IPS DF 6.9 (cell line): Measurements from ENCODE around the gene RDH11.

Experiments used
- DNase-seq: peaks from one replicate; pipeline ENCODE4 v3.0.0-alpha.2; 2013; ENCODE audit warnings: low read depth, low spot score
- H3K27ac ChIP-seq: one replicate; pipeline ENCODE4 v1.5.1; 2013; ENCODE audit warnings: low read length, control low read depth
- H3K27me3 ChIP-seq: 2 replicates; pipeline ENCODE4 v1.6.1; 2013; ENCODE audit warnings: mild to moderate bottlenecking, low read length; ENCODE audit not compliant: control insufficient read depth, insufficient read depth
- H3K36me3 ChIP-seq: 2 replicates; pipeline ENCODE4 v1.6.1; 2013; ENCODE audit warnings: low read length; ENCODE audit not compliant: control insufficient read depth, insufficient read depth
- H3K4me1 ChIP-seq: 2 replicates; pipeline ENCODE4 v1.6.1; 2013; ENCODE audit warnings: low read length; ENCODE audit not compliant: control insufficient read depth, insufficient read depth
- H3K4me3 ChIP-seq: 2 replicates; pipeline ENCODE4 v1.5.1; 2013; ENCODE audit warnings: mild to moderate bottlenecking, low read length
- H3K9me3 ChIP-seq: 2 replicates; pipeline ENCODE4 v1.6.1; 2013; ENCODE audit warnings: low read length, inconsistent platforms; ENCODE audit not compliant: control insufficient read depth, insufficient read depth
- WGBS: extraction: QIAGEN DNeasy Blood & Tissue Kit; methylation state at CpG from one replicate; pipeline ENCODE4 v1.1.7; 2013; ENCODE audit warnings: mixed read lengths, missing lambda C conversion rate; ENCODE audit not compliant: insufficient read length, insufficient coverage; 5-methylcytosine and 5-hydroxymethylcytosine counted together

The RDH11 gene

DNA sequence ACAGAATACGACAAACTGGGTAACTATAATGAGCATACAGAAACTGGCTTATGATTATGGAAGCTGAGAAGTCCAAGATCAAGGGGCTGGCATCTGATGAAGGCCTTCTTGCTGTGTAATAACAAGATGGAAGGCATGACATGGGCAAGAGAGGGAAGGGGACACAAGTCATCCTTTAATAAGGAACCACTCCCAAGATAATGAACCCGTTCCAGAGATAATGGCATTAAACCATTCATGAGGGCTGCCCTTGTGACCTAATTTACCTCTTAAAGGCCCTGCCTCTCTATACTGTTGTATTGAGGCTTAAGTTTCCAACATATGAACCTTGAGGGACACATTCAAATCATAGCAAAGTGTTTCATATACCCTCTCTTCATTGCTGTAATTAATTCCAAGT, 16.6 kb downstream of the RDH11 start:
- H3K4me3 ChIP-seq, result no peak overlapping the region
- H3K27ac ChIP-seq, result no peak overlapping the region
- peaks cover 14% of the 10 kb centered on the region; the same call in 1 of the 2 replicates for H3K36me3 ChIP-seq
- WGBS, result no CpG with 5 or more reads among the region's 2 CpGs
- no peaks in the 10 kb centered on the region for H3K9me3 ChIP-seq
- no peaks in the 10 kb centered on the region for H3K27me3 ChIP-seq
- no peak for DNase-seq
- H3K4me1 ChIP-seq, result no peaks in the 10 kb centered on the region

GRCh38 chr14:67675219-67675582, 20.4 kb downstream of the RDH11 start:
- Histone ChIP-seq H3K9me3 (no peaks in the 10 kb centered on the region), H3K27me3 (no peaks in the 10 kb centered on the region), H3K4me3 (peak overlapping the region; percentile 83; the same call in 1 of the 2 replicates), H3K4me1 (no peaks in the 10 kb centered on the region), H3K36me3 (peaks cover 9% of the 10 kb centered on the region; the same call in 1 of the 2 replicates), H3K27ac (no peak overlapping the region)
- DNase-seq, result no peak
- WGBS, result no CpG with 5 or more reads among the region's 16 CpGs

GRCh38 chr14:67674480-67675218, 20.9 kb downstream of the RDH11 start, which contains the start of gene VTI1B:
TSS of gene VTI1B (minus strand) at chr14:67674632. CDS start at chr14:67674489, 143 bp downstream.
- peak within 1 kb of the TSS; percentile 83 for H3K4me3 ChIP-seq
- H3K27me3 ChIP-seq, result no peaks in the 10 kb centered on the region
- no peak within 1 kb of the TSS for H3K27ac ChIP-seq
- H3K36me3 ChIP-seq, result peaks cover 9% of the 10 kb centered on the region; the same call in 1 of the 2 replicates
- no peaks in the 10 kb centered on the region for H3K9me3 ChIP-seq
- no CpG with 5 or more reads among the region's 87 CpGs for WGBS
- no peaks in the 10 kb centered on the region for H3K4me1 ChIP-seq
- DNase-seq, result peak; percentile 22

DNA sequence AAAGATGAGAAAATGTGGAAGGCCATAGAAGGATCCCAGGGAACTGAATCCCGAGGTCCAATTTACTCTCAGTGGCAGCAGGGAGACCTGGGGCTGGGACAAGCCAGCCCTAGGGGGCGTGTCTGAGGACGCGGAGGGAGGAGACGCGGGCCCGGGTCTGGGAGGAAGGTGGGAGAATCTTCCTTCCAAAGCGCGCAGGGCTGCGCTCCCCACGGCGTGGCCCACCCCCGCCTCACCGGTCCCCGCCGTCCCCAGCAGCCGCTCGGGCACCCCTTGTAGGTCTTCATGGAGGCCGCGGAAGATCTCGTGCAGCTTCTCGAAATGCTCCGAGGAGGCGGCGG, 21.5 kb downstream of the RDH11 start:
- Histone ChIP-seq H3K27ac (no peak overlapping the region), H3K27me3 (no peaks in the 10 kb centered on the region), H3K9me3 (no peaks in the 10 kb centered on the region), H3K36me3 (peaks cover 9% of the 10 kb centered on the region; the same call in 1 of the 2 replicates), H3K4me1 (no peaks in the 10 kb centered on the region), H3K4me3 (peak overlapping the region; percentile 83)
- DNase-seq, result peak; percentile 25
- no CpG with 5 or more reads among the region's 25 CpGs for whole genome bisulfite sequencing

- no peaks in the 10 kb centered on the region for H3K27me3 ChIP-seq
- H3K4me1 ChIP-seq, result no peaks in the 10 kb centered on the region
- peaks cover 9% of the 10 kb centered on the region; the same call in 1 of the 2 replicates for H3K36me3 ChIP-seq
- no peak for DNase-seq
- no peak overlapping the region for H3K27ac ChIP-seq
- no CpG with 5 or more reads among the region's 5 CpGs for WGBS
- no peak overlapping the region for H3K4me3 ChIP-seq
- H3K9me3 ChIP-seq, result no peaks in the 10 kb centered on the region
Measured at GRCh38 chr14:67673451-67673850, 22.1 kb downstream of the RDH11 start.

GRCh38 chr14:67668559-67668958, 27.0 kb downstream of the RDH11 start:
- DNase-seq, result no peak
- Histone ChIP-seq H3K9me3 (no peaks in the 10 kb centered on the region), H3K27me3 (no peaks in the 10 kb centered on the region), H3K4me1 (no peaks in the 10 kb centered on the region), H3K4me3 (no peak overlapping the region), H3K36me3 (no peaks in the 10 kb centered on the region), H3K27ac (no peak overlapping the region)

- no peak overlapping the region for H3K27ac ChIP-seq
Measured at GRCh38 chr14:67666750-67667449, 28.7 kb downstream of the RDH11 start.

DNA sequence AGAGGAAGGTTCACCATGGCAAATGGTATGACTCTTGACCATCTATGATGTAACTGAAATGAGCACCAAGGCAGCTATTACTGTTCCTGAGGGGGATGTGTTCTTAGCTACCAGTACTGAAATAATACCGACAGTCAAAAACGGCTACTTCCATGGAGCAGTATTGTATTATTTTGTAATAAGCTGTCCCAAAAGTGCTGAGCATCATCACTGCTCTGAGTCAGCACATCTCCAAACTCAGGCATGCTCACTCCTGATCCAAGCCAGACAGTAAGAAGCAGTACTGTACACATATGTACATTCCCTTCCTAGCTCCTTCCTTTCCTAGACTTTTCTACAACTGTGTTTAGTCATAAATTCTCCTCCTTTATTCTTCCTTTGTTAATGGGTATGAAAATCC, 29.7 kb downstream of the RDH11 start:
- no CpG with 5 or more reads among the region's 2 CpGs for WGBS
- no peak for DNase-seq
- no peak overlapping the region for H3K27ac ChIP-seq
- no peaks in the 10 kb centered on the region for H3K9me3 ChIP-seq
- no peaks in the 10 kb centered on the region for H3K27me3 ChIP-seq
- H3K4me1 ChIP-seq, result no peaks in the 10 kb centered on the region
- no peaks in the 10 kb centered on the region for H3K36me3 ChIP-seq
- no peak overlapping the region for H3K4me3 ChIP-seq

More at GRCh38 chr14:67666750-67667449, 28.7 kb downstream of the RDH11 start:
- Histone ChIP-seq H3K27me3 (no peaks in the 10 kb centered on the region), H3K4me1 (no peaks in the 10 kb centered on the region), H3K9me3 (no peaks in the 10 kb centered on the region), H3K36me3 (no peaks in the 10 kb centered on the region), H3K4me3 (no peak overlapping the region)
- DNase-seq, result no peak
- WGBS, result no CpG with 5 or more reads among the region's 1 CpG

- no CpG with 5 or more reads among the region's 4 CpGs for WGBS
- Histone ChIP-seq H3K36me3 (no peaks in the 10 kb centered on the region), H3K4me1 (no peaks in the 10 kb centered on the region)
Measured at GRCh38 chr14:67663633-67664032, 31.9 kb downstream of the RDH11 start.

DNA sequence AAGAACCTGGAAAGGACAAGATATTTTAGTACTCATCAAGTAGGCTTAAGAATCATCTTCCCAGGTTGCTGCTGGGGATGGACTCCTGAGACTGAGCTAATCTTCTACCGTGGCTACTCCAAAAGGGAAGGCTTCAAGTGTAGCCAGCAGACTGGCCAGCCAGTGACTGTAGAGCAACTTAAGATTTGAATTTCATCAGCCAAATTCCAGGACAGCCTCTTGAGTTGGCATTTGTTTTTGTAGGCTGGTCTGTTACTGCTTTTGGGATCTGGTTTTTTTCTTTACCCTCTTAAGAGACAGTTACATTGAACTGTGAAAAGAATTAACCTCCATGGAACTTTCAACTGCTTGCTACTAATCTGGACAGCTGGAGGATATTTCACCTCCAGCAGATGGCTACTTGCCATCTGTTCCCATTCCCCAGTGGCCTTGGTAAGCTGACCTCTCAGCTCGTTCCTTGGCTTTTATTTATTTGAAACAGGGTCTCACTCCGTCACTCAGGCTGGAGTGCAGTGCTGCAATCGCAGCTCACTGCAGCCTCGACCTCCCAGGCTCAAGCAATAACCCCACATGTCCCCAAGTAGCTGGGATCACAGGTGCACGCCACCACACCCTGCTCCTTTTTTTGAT, 41.8 kb downstream of the RDH11 start:
- no peak for DNase-seq
- no peak overlapping the region for H3K27ac ChIP-seq
- no CpG with 5 or more reads among the region's 6 CpGs for WGBS
- no peaks in the 10 kb centered on the region; the same call in 1 of the 2 replicates for H3K27me3 ChIP-seq
- peaks cover 27% of the 10 kb centered on the region; the same call in 1 of the 2 replicates for H3K36me3 ChIP-seq
- H3K4me1 ChIP-seq, result no peaks in the 10 kb centered on the region
- H3K9me3 ChIP-seq, result no peaks in the 10 kb centered on the region
- no peak overlapping the region for H3K4me3 ChIP-seq

More at GRCh38 chr14:67663633-67664032, 31.9 kb downstream of the RDH11 start:
- DNase-seq, result no peak
- no peak overlapping the region for H3K27ac ChIP-seq
- H3K9me3 ChIP-seq, result no peaks in the 10 kb centered on the region
- H3K4me3 ChIP-seq, result no peak overlapping the region
- no peaks in the 10 kb centered on the region for H3K27me3 ChIP-seq
